Spleen (tissue), 7 donors: ENCODE data around the gene CEP162.

Experiments
- POLR2A ChIP-seq, 3 donors: fragments of 450-650 bp; IDR thresholded peaks; one replicate each; pipeline ENCODE4 v1.5.1; 2017; ENCODE audit warnings: antibody characterized with exemption in 3 of 3, mild to moderate bottlenecking in 1 of 3
- POLR2AphosphoS5 ChIP-seq, 3 donors: sonication (generic); formaldehyde crosslinking; IDR thresholded peaks; one replicate each; pipeline ENCODE4 v1.5.1; 2017; ENCODE audit warnings: antibody characterized with exemption in 3 of 3
- TF ChIP-seq, protein P1 (sequence below), 11 experiments: fragments of 200-600 bp in 7 of 11; fragments of 450-650 bp in 4 of 11; sonication (generic) in 4 of 11; IDR thresholded peaks in 8 of 11; conservative IDR thresholded peaks in 3 of 11; 1 replicate in 7 of 11; 2 replicates in 4 of 11; pipeline versions ENCODE4 v1.4.0 to v1.8.0; 2016 to 2021; ENCODE audit warnings: antibody characterized with exemption in 11 of 11, inconsistent platforms in 4 of 11, mild to moderate bottlenecking in 1 of 11
- donor health status: DM: no; HTN: no; CAD: no; lungs with moderate emphysema.
- donor health status: DM: no; HTN: no; CAD: no.
- donor health status: DM: no; HTN: no; CAD: no.

DNA sequence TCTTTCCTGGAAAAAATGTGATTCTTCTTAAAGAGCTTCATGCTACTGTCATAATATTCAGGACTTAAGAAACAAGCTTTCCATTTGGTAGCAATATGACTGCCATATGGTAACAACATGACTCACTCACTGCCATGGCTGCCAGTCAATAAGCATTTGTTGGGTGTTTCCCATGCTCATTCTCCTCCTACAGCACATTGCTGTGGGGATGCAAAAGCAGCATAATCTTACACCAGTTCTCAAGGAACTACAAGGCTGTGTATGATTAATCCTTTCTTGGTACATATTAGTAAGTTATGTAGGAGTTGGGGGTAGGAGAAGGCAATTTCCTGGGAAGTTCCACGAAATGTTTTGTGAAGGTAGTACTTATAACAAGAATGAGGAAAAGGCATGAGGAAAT is 76.7 kb downstream of the CEP162 start:
- TF ChIP-seq, protein P1, sequence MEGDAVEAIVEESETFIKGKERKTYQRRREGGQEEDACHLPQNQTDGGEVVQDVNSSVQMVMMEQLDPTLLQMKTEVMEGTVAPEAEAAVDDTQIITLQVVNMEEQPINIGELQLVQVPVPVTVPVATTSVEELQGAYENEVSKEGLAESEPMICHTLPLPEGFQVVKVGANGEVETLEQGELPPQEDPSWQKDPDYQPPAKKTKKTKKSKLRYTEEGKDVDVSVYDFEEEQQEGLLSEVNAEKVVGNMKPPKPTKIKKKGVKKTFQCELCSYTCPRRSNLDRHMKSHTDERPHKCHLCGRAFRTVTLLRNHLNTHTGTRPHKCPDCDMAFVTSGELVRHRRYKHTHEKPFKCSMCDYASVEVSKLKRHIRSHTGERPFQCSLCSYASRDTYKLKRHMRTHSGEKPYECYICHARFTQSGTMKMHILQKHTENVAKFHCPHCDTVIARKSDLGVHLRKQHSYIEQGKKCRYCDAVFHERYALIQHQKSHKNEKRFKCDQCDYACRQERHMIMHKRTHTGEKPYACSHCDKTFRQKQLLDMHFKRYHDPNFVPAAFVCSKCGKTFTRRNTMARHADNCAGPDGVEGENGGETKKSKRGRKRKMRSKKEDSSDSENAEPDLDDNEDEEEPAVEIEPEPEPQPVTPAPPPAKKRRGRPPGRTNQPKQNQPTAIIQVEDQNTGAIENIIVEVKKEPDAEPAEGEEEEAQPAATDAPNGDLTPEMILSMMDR (IDR thresholded peaks at IDR 0.05 in 8 of 11, conservative IDR thresholded peaks at IDR 0.05 in 3 of 11) = no peak
- TF ChIP-seq POLR2A (IDR thresholded peaks at IDR 0.05) (no peak), POLR2AphosphoS5 (IDR thresholded peaks at IDR 0.05) (no peak)
